Measurements from ENCODE around the gene ALDH1A1.

GRCh38 chr9:72935595-72935994 is 17.3 kb downstream of the ALDH1A1 start:
- TF ChIP-seq SIN3A (IDR thresholded peaks at IDR 0.05; ENCODE audit: borderline replicate concordance, insufficient read depth, low read length) (no peak), REST (IDR thresholded peaks at IDR 0.05; ENCODE audit: insufficient read depth in 1 of 2, low read depth in 2 of 2, low read length in 2 of 2) (no peak), TAF1 (IDR thresholded peaks at IDR 0.05; ENCODE audit: borderline replicate concordance, insufficient read depth, low read length) (no peak), POLR2AphosphoS5 (IDR thresholded peaks at IDR 0.05; ENCODE audit: low read depth, low read length) (no peak)
